Thoracic aorta endothelial cell (primary cell): ENCODE data around the gene LRIT3. TPM values are rescaled to one million over a fixed set of nuclear protein-coding genes. Genes with fewer than 3 reads are reported as not detected.

ENCODE experiments used
- total RNA-seq: library from RNA; depleted of rRNA; stranded (reverse); fragments of >200 nt; gene quantifications from 2 replicates; pipeline ENCODE4 v1.2.3, GENCODE V29; 2012

The LRIT3 gene, protein sequence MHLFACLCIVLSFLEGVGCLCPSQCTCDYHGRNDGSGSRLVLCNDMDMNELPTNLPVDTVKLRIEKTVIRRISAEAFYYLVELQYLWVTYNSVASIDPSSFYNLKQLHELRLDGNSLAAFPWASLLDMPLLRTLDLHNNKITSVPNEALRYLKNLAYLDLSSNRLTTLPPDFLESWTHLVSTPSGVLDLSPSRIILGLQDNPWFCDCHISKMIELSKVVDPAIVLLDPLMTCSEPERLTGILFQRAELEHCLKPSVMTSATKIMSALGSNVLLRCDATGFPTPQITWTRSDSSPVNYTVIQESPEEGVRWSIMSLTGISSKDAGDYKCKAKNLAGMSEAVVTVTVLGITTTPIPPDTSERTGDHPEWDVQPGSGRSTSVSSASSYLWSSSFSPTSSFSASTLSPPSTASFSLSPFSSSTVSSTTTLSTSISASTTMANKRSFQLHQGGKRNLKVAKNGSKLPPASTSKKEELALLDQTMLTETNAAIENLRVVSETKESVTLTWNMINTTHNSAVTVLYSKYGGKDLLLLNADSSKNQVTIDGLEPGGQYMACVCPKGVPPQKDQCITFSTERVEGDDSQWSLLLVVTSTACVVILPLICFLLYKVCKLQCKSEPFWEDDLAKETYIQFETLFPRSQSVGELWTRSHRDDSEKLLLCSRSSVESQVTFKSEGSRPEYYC
- 0.07 and 0.13 TPM in 2 replicates for total RNA-seq

GRCh38 chr4:109847896-109848442 is at the start of gene LRIT3:
LRIT3 (plus strand) TSS chr4:109848107; CDS start chr4:109848202, 95 bp downstream.

GRCh38 chr4:109801895-109802319 is 46.0 kb upstream of the LRIT3 start, which contains the start of gene CFI:
CFI (minus strand) TSS chr4:109801999; CDS start chr4:109801971, 28 bp downstream.

GRCh38 chr4:109815151-109816081 is 32.5 kb upstream of the LRIT3 start, which contains the start of gene GAR1:
GAR1 (plus strand) TSS chr4:109815762; CDS start chr4:109816165, 403 bp downstream.

GRCh38 chr4:109827672-109828071 is 20.2 kb upstream of the LRIT3 start, which contains the start of gene RRH:
RRH (plus strand) TSS chr4:109827972; CDS start chr4:109828028, 56 bp downstream.

GRCh38 chr4:109912706-109913595 is 65.0 kb downstream of the LRIT3 start, which contains the start of gene EGF:
EGF (plus strand) TSS chr4:109912883; CDS start chr4:109913336, 453 bp downstream.

Other genes with a start within 250 kb of the LRIT3 start
- gene CASP6, start 144.7 kb upstream of the LRIT3 start, total RNA-seq: 42.7 and 56.2 TPM in 2 replicates
- gene PLA2G12A, start 118.0 kb upstream of the LRIT3 start, total RNA-seq: 16.1 and 47.5 TPM in 2 replicates
- 12.4 and 39.3 TPM in 2 replicates for gene CFI, start 46.1 kb upstream of the LRIT3 start, total RNA-seq
- 11.8 and 14.0 TPM in 2 replicates for gene GAR1, start 32.3 kb upstream of the LRIT3 start, total RNA-seq
- 0.22 TPM in 1 of 2 replicates, not detected in the other for gene RRH, start 20.1 kb upstream of the LRIT3 start, total RNA-seq
- not detected in 2 replicates for gene EGF, start 64.8 kb downstream of the LRIT3 start, total RNA-seq